H1 (cell line): Measurements from ENCODE around the gene CENPM. TPM values are rescaled to one million over a fixed set of nuclear protein-coding genes. Genes with fewer than 3 reads are reported as not detected.

Experiments
- CTCF ChIA-PET: fragments of 300-600 bp; sonication (Branson Sonifier 250); formaldehyde crosslinking; loops from one replicate; lab custom pipeline; 2021; ENCODE audit not compliant: partially characterized antibody; lab: Charles Lee
- POLR2A ChIA-PET: fragments of 300-600 bp; sonication (Branson Sonifier 250); formaldehyde crosslinking; loops from one replicate; lab custom pipeline; 2021; ENCODE audit warnings: inconsistent platforms; ENCODE audit not compliant: partially characterized antibody; lab: Charles Lee
- DNase-seq, 2 experiments: peaks; one replicate each; pipeline versions ENCODE4 v3.0.0 to v3.0.0-alpha.2; 2010 to 2022; ENCODE audit warnings: low spot score in 2 of 2, low read depth in 1 of 2, mixed read lengths in 1 of 2
- FAIRE-seq: peaks from 2 replicates; lab custom pipeline; 2011; peaks lifted over from hg19 to GRCh38; lab: Jason Lieb, UNC
- H2AFZ ChIP-seq: 2 replicates; pipeline ENCODE4 v1.8.1; 2012; ENCODE audit warnings: low read length, inconsistent platforms
- H2AK5ac ChIP-seq: 2 replicates; pipeline ENCODE4 v1.6.1; 2013; ENCODE audit warnings: low read depth, low read length
- H2BK120ac ChIP-seq: replicated peaks from 2 replicates; pipeline ENCODE3; 2013; ENCODE audit warnings: low read depth, low read length, inconsistent platforms
- H2BK12ac ChIP-seq: 2 replicates; pipeline ENCODE4 v1.6.1; 2013; ENCODE audit warnings: low read depth, low read length
- H2BK15ac ChIP-seq: 2 replicates; pipeline ENCODE4 v1.6.1; 2013; ENCODE audit warnings: low read length
- H2BK20ac ChIP-seq: 2 replicates; pipeline ENCODE4 v1.6.1; 2013; ENCODE audit warnings: low read length
- H2BK5ac ChIP-seq: 2 replicates; pipeline ENCODE4 v1.6.1; 2013; ENCODE audit warnings: low read depth, low read length
- H3K14ac ChIP-seq: 2 replicates; pipeline ENCODE4 v1.6.1; 2013; ENCODE audit warnings: inconsistent platforms; ENCODE audit not compliant: insufficient read length
- H3K18ac ChIP-seq: 2 replicates; pipeline ENCODE4 v1.6.1; 2013; ENCODE audit warnings: low read length; ENCODE audit errors: extremely low read depth
- H3K23ac ChIP-seq: 2 replicates; pipeline ENCODE4 v1.6.1; 2013; ENCODE audit warnings: inconsistent platforms; ENCODE audit not compliant: insufficient read length
- H3K23me2 ChIP-seq: 2 replicates; pipeline ENCODE4 v1.6.1; 2013; ENCODE audit warnings: low read depth, low read length
- H3K27ac ChIP-seq: 2 replicates; pipeline ENCODE4 v1.6.1; 2011; ENCODE audit warnings: low read depth, low read length, inconsistent platforms
- H3K27me3 ChIP-seq, 4 experiments: replicated peaks in 1 of 4; 1 replicate in 1 of 4; 2 replicates in 3 of 4; pipeline versions ENCODE4 v1.6.1 to v1.8.1; 2011 to 2013; ENCODE audit warnings: low read length in 3 of 4, mild to moderate bottlenecking in 3 of 4, inconsistent platforms in 2 of 4, mixed read lengths in 2 of 4, moderate library complexity in 1 of 4; ENCODE audit not compliant: control insufficient read depth in 3 of 4, insufficient read depth in 3 of 4; ENCODE audit errors: extremely low read depth in 1 of 4
- H3K36me3 ChIP-seq, 4 experiments: 2 replicates each; pipeline versions ENCODE4 v1.6.1 to v1.8.1; 2011 to 2013; ENCODE audit warnings: mild to moderate bottlenecking in 4 of 4, low read length in 3 of 4, moderate library complexity in 2 of 4, control low read depth in 1 of 4, inconsistent platforms in 1 of 4; ENCODE audit not compliant: insufficient read depth in 4 of 4, control insufficient read depth in 2 of 4
- H3K4ac ChIP-seq: replicated peaks from 2 replicates; pipeline ENCODE3; 2013; ENCODE audit warnings: low read length, low read depth, mixed read lengths, inconsistent platforms; ENCODE audit not compliant: insufficient read length
- H3K4me1 ChIP-seq, 4 experiments: replicated peaks in 1 of 4; 1 replicate in 1 of 4; 2 replicates in 3 of 4; pipeline versions ENCODE4 v1.6.1 to v1.8.1; 2011 to 2013; ENCODE audit warnings: low read length in 3 of 4, inconsistent platforms in 2 of 4, mixed read lengths in 1 of 4; ENCODE audit not compliant: insufficient read depth in 4 of 4, control insufficient read depth in 3 of 4
- H3K4me2 ChIP-seq, 2 experiments: 2 replicates each; pipeline versions ENCODE4 v1.6.1 to v1.8.1; 2011 to 2013; ENCODE audit warnings: low read depth in 2 of 2, low read length in 2 of 2, control low read depth in 1 of 2, inconsistent platforms in 1 of 2, mild to moderate bottlenecking in 1 of 2; ENCODE audit not compliant: insufficient read depth in 1 of 2
- H3K4me3 ChIP-seq, 4 experiments: fragments of 200-600, 300-600 bp in 1 of 4; sonication (generic), shearing (Covaris generic), sonication (Bioruptor Twin) in 1 of 4; 2 replicates each; pipeline versions ENCODE4 v1.5.1 to v1.8.1; 2011 to 2016; ENCODE audit warnings: low read length in 4 of 4, low read depth in 3 of 4, control low read depth in 2 of 4, inconsistent platforms in 2 of 4, mild to moderate bottlenecking in 2 of 4, mixed read lengths in 1 of 4, moderate library complexity in 1 of 4; ENCODE audit not compliant: insufficient read depth in 2 of 4; ENCODE audit errors: extremely low read depth in 1 of 4
- H3K56ac ChIP-seq: replicated peaks from 2 replicates; pipeline ENCODE3; 2013; ENCODE audit warnings: low read depth, mild to moderate bottlenecking, mixed read lengths, low read length, inconsistent platforms; ENCODE audit not compliant: insufficient read length
- H3K79me1 ChIP-seq: 2 replicates; pipeline ENCODE4 v1.6.1; 2013; ENCODE audit warnings: low read depth, low read length, control low read depth
- H3K79me2 ChIP-seq, 2 experiments: 2 replicates each; pipeline versions ENCODE4 v1.6.1 to v1.8.1; 2012 to 2013; ENCODE audit warnings: low read length in 2 of 2, mild to moderate bottlenecking in 2 of 2, inconsistent platforms in 1 of 2; ENCODE audit not compliant: insufficient read depth in 2 of 2, control insufficient read depth in 1 of 2
- H3K9ac ChIP-seq, 4 experiments: replicated peaks in 1 of 4; 1 replicate in 1 of 4; 2 replicates in 3 of 4; pipeline versions ENCODE4 v1.6.1 to v1.8.1; 2011 to 2013; ENCODE audit warnings: low read depth in 3 of 4, low read length in 3 of 4, control low read depth in 2 of 4, mild to moderate bottlenecking in 2 of 4, moderate library complexity in 2 of 4, inconsistent platforms in 1 of 4; ENCODE audit errors: extremely low read depth in 1 of 4
- H3K9me3 ChIP-seq, 2 experiments: 2 replicates each; pipeline versions ENCODE4 v1.6.1 to v1.8.1; 2012 to 2013; ENCODE audit warnings: mild to moderate bottlenecking in 2 of 2, moderate library complexity in 2 of 2, control low read depth in 1 of 2, inconsistent platforms in 1 of 2, low read depth in 1 of 2, low read length in 1 of 2, mixed read lengths in 1 of 2; ENCODE audit not compliant: insufficient read depth in 2 of 2
- H4K20me1 ChIP-seq, 2 experiments: replicated peaks in 1 of 2; 2 replicates each; pipeline versions ENCODE3 to v1.8.1; 2011 to 2013; ENCODE audit warnings: inconsistent platforms in 2 of 2, low read length in 2 of 2, mild to moderate bottlenecking in 1 of 2; ENCODE audit not compliant: insufficient read depth in 2 of 2, control insufficient read depth in 1 of 2
- H4K5ac ChIP-seq: 2 replicates; pipeline ENCODE4 v1.6.1; 2013; ENCODE audit warnings: low read length, low read depth, mixed read lengths, inconsistent platforms; ENCODE audit not compliant: insufficient read length
- H4K8ac ChIP-seq: 2 replicates; pipeline ENCODE4 v1.8.0; 2013; ENCODE audit warnings: mild to moderate bottlenecking, moderate library complexity, low read length, inconsistent platforms; ENCODE audit not compliant: insufficient read depth; ENCODE audit errors: extremely low read depth
- H4K91ac ChIP-seq: replicated peaks from 2 replicates; pipeline ENCODE3; 2013; ENCODE audit warnings: low read length, mixed read lengths, inconsistent platforms; ENCODE audit not compliant: insufficient read length
- ASH2L ChIP-seq: fragments of 200-600, 300-600 bp; sonication (generic); IDR thresholded peaks from one replicate; pipeline ENCODE4 v1.7.1; 2017; ENCODE audit warnings: low read length
- BACH1 ChIP-seq: IDR thresholded peaks from 2 replicates; pipeline ENCODE4 v1.6.1; 2012; ENCODE audit warnings: low read length, improper control_type of control experiment
- BRCA1 ChIP-seq: IDR thresholded peaks from 2 replicates; pipeline ENCODE4 v1.6.1; 2012; ENCODE audit warnings: low read depth, low read length, improper control_type of control experiment
- CBX8 ChIP-seq: fragments of 300-800, 300-1000 bp; sonication (generic); IDR thresholded peaks from 2 replicates; pipeline ENCODE4 v1.7.1; 2016; ENCODE audit warnings: low read depth, low read length, borderline replicate concordance
- CHD1 ChIP-seq: IDR thresholded peaks from 2 replicates; pipeline ENCODE4 v1.6.1; 2012; ENCODE audit warnings: low read depth, low read length, improper control_type of control experiment
- CREB1 ChIP-seq: IDR thresholded peaks from 2 replicates; pipeline ENCODE4 v1.6.1; 2012; ENCODE audit warnings: inconsistent platforms
- HDAC6 ChIP-seq: IDR thresholded peaks from one replicate; pipeline ENCODE4 v1.7.1; 2012; ENCODE audit warnings: low read depth, mild to moderate bottlenecking, inconsistent platforms, low read length, moderate library complexity
- POLR2A ChIP-seq, 2 experiments: IDR thresholded peaks; 1 replicate in 1 of 2; 2 replicates in 1 of 2; pipeline ENCODE4 v1.6.1; 2011; ENCODE audit warnings: low read depth in 2 of 2, low read length in 2 of 2, mild to moderate bottlenecking in 2 of 2; ENCODE audit errors: control extremely low read depth in 1 of 2
- POU5F1 ChIP-seq: IDR thresholded peaks from 2 replicates; pipeline ENCODE4 v1.6.1; 2011; ENCODE audit warnings: low read depth, mild to moderate bottlenecking, low read length, moderate library complexity
- RNF2 ChIP-seq: fragments of 200-900, 300-1000 bp; sonication (generic); IDR thresholded peaks from 2 replicates; pipeline ENCODE4 v1.7.1; 2016; ENCODE audit warnings: borderline replicate concordance, low read depth, mild to moderate bottlenecking, antibody characterized with exemption, low read length; ENCODE audit not compliant: poor library complexity, severe bottlenecking; ENCODE audit errors: missing control alignments
- SP4 ChIP-seq: IDR thresholded peaks from 2 replicates; pipeline ENCODE4 v1.6.1; 2012; ENCODE audit warnings: low read length, inconsistent platforms
- SUZ12 ChIP-seq: fragments of 200-600 bp; sonication (generic); IDR thresholded peaks from 2 replicates; pipeline ENCODE4 v1.6.1; 2012; ENCODE audit warnings: mild to moderate bottlenecking, inconsistent platforms, low read length, moderate library complexity, mixed read lengths
- TCF12 ChIP-seq: IDR thresholded peaks from 2 replicates; pipeline ENCODE4 v1.6.1; 2011; ENCODE audit warnings: low read depth, mild to moderate bottlenecking, low read length
- WGBS, 2 experiments: shearing (Covaris generic) in 1 of 2; methylation state at CpG; one replicate each; pipeline versions ENCODE4 v1.1.6 to v1.1.7; 2013 to 2015; ENCODE audit warnings: low lambda C conversion rate in 2 of 2, mixed read lengths in 2 of 2, inconsistent platforms in 1 of 2, low coverage in 1 of 2, missing lambda C conversion rate in 1 of 2; ENCODE audit not compliant: insufficient replicate concordance in 2 of 2, insufficient coverage in 1 of 2, insufficient read length in 1 of 2; ENCODE audit errors: extremely low coverage in 1 of 2, missing lambda C conversion rate in 1 of 2; 5-methylcytosine and 5-hydroxymethylcytosine counted together
- polyA plus RNA-seq, 7 experiments: library from polyadenylated mRNA; depleted of rRNA in 3 of 7; stranded (reverse) in 5 of 7; unstranded in 2 of 7; fragments of >200 nt in 5 of 7; fragments of 200-250 nt in 2 of 7; gene quantifications; 1 replicate in 5 of 7; 2 replicates in 1 of 7; 4 replicates in 1 of 7; pipeline versions ENCODE4 v1.2.1 to v1.2.3, GENCODE V29; 2011 to 2013; ENCODE audit warnings: missing spikeins in 2 of 7, mixed read lengths in 2 of 7
- total RNA-seq: library from RNA; stranded (reverse); fragmentation: NEBNext Ultra II Directional; extraction: Animal tissue kit (Norgen Biotek cat#: 25700); gene quantifications from 2 replicates; pipeline ENCODE4 v1.2.1, GENCODE V29; 2021
- TF ChIP-seq, protein P1 (sequence below): IDR thresholded peaks from 2 replicates; pipeline ENCODE4 v1.6.1; 2011; ENCODE audit warnings: low read length, improper control_type of control experiment

The CENPM gene
- total and polyA plus RNA-seq, 2 of the 8 experiments (the other 6 are each of a cell fraction or from before 2014, with no cell fraction given) = 32.0 to 80.4 TPM

GRCh38 chr22:41971431-41971830 lies 24.5 kb upstream of the CENPM start:
- Histone ChIP-seq H3K18ac (no peak overlapping the region), H2BK20ac (no peak overlapping the region), H3K9ac (no peak overlapping the region), H3K4me2 (no peak overlapping the region), H2BK15ac (no peak overlapping the region), H3K27ac (no peak overlapping the region), H3K79me2 (no peaks in the 10 kb centered on the region), H4K8ac (no peak overlapping the region), H3K4ac (no peak overlapping the region), H3K23ac (no peak overlapping the region), H2AK5ac (no peak overlapping the region), H4K20me1 (peaks cover 0 to 2% of the 10 kb centered on the region in 2 experiments), H3K27me3 (peaks cover 10 to 24% (median 19%) of the 10 kb centered on the region in 4 experiments), H2AFZ (no peak overlapping the region), H3K14ac (no peak overlapping the region), H3K56ac (no peak overlapping the region), H2BK120ac (no peak overlapping the region), H3K79me1 (no peaks in the 10 kb centered on the region; the same call in 1 of the 2 replicates), H3K4me1 (peaks cover 0 to 16% (median 3%) of the 10 kb centered on the region in 4 experiments; a peak in 6 of 7 replicates), H2BK5ac (no peak overlapping the region), H2BK12ac (no peak overlapping the region), H4K5ac (no peak overlapping the region), H3K9me3 (no peaks in the 10 kb centered on the region), H3K36me3 (no peaks in the 10 kb centered on the region), H3K4me3 (no peak overlapping the region), H4K91ac (no peak overlapping the region), H3K23me2 (peaks cover 3% of the 10 kb centered on the region; the same call in 1 of the 2 replicates)
- DNase-seq (no peak), FAIRE-seq (no peak)
- ChIA-PET POLR2A (interaction anchor here (3.8 kb wide), 1 partner anchor 119 kb away, joined by 13 read pairs; the partner anchor contains the start of gene NDUFA6), CTCF (interaction anchor here (1.0 to 10.8 kb wide), 5 partner anchors 13 to 148 kb away, joined by 3 to 116 read pairs (median 7); no protein-coding TSS in a partner anchor)
- WGBS, 2 experiments = 84% methylated on average over 11 of the region's 11 CpGs; no CpG with 5 or more reads in 1 of the 2 experiments
- no peak for TF ChIP-seq BRCA1
- no peak for TF ChIP-seq POLR2A (IDR thresholded peaks at IDR 0.05; ENCODE audit: control extremely low read depth in 1 of 2, low read depth in 2 of 2, low read length in 2 of 2)
- no peak for TF ChIP-seq HDAC6
- TF ChIP-seq SP4 = no peak
- TF ChIP-seq RNF2 = no peak
- TF ChIP-seq SUZ12 = no peak
- TF ChIP-seq POU5F1 = no peak
- no peak for TF ChIP-seq CREB1
- no peak for TF ChIP-seq CHD1
- TF ChIP-seq ASH2L = no peak
- no peak for TF ChIP-seq CBX8
- TF ChIP-seq TCF12 = no peak
- TF ChIP-seq, protein P1, sequence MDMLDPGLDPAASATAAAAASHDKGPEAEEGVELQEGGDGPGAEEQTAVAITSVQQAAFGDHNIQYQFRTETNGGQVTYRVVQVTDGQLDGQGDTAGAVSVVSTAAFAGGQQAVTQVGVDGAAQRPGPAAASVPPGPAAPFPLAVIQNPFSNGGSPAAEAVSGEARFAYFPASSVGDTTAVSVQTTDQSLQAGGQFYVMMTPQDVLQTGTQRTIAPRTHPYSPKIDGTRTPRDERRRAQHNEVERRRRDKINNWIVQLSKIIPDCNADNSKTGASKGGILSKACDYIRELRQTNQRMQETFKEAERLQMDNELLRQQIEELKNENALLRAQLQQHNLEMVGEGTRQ = no peak
- TF ChIP-seq BACH1 = no peak
